Ramos (cell line): Measurements from ENCODE around the gene FCAR.
"Not testable (repeated sequence)": the region's sequence is repeated elsewhere in the genome, so short reads cannot be mapped to it uniquely, and the experiment has no call there.

Source experiments
- in situ Hi-C: fragments of 300-500 bp; cut with MboI; formaldehyde crosslinking; loops from one replicate; pipeline ENCODE4 v1.14.3; 2022; ENCODE audit warnings: low sequenced_read_pairs; ENCODE audit not compliant: unreplicated experiment

FCAR gene

DNA sequence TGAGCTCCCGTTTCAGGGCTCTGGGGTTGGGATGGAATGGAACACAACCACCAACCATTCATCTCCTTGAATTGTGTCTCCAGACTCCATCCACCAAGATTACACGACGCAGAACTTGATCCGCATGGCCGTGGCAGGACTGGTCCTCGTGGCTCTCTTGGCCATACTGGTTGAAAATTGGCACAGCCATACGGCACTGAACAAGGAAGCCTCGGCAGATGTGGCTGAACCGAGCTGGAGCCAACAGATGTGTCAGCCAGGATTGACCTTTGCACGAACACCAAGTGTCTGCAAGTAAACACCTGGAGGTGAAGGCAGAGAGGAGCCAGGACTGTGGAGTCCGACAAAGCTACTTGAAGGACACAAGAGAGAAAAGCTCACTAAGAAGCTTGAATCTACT, 15.5 kb downstream of the FCAR start:
- in situ Hi-C loops: loop anchor here (10.0 kb wide), 1 partner anchor 245 kb away; no protein-coding TSS in a partner anchor

- in situ Hi-C loops: no loop called here
These were observed 19.4 kb downstream of the FCAR start for GRCh38 chr19:54893406-54893805.

DNA sequence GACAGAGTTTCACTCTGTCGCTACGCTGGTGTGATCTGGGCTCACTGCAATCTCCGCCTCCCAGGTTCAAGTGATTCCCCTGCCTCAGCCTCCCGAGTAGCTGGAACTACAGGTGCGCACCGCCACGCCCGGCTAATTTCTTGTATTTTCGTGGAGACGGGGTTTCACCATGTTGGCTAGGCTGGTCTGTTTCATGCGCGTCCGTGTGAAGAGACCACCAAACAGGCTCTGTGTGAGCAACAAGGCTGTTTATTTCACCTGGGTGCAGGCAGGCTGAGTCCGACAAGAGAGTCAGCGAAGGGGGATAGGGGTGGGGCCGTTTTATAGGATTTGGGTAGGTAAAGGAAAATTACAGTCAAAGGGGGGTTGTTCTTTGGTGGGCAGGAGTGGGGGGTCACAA, 20.1 kb downstream of the FCAR start:
- in situ Hi-C loops: not testable (repeated sequence)

- in situ Hi-C loops: no loop called here
These were observed 22.0 kb downstream of the FCAR start for GRCh38 chr19:54896036-54896435.

GRCh38 chr19:54898685-54899084, 24.6 kb downstream of the FCAR start:
- in situ Hi-C loops: not testable (repeated sequence)

GRCh38 chr19:54899646-54900045, 25.6 kb downstream of the FCAR start:
- in situ Hi-C loops: not testable (repeated sequence)

GRCh38 chr19:54901153-54901552, 27.1 kb downstream of the FCAR start:
- in situ Hi-C loops: not testable (repeated sequence)

DNA sequence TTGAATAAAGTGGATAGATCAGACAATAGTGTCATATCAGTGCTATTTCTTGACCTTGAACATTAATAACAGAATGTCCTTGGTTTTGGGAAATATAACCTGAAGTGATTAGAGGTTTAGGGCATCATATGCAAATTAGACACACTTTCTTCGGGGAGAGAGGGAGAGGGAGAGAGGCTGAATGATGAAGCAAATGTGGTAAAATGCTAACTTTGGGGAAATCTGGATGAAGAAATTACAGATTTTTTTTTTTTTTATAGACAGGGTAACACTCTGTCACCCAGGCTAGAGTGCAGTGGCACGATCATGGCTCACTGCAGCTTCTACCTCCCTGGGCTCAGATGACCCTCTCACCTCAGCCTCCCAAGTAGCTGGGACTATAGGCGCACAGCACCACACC, 28.0 kb downstream of the FCAR start:
- in situ Hi-C loops: no loop called here

DNA sequence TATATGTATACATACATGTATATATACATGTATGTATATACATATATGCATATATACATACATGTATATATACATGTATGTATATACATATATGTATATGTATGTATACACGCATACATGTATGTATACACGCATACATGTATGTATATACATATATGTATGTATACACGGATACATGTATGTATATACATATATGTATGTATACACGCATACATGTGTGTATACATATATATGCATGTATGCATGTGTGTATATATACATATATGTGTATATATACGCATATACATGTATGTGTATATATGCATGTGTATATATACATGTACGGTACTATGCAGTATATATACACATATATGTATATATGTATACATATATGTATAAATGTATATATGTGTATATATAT, 29.3 kb downstream of the FCAR start:
- in situ Hi-C loops: no loop called here

DNA sequence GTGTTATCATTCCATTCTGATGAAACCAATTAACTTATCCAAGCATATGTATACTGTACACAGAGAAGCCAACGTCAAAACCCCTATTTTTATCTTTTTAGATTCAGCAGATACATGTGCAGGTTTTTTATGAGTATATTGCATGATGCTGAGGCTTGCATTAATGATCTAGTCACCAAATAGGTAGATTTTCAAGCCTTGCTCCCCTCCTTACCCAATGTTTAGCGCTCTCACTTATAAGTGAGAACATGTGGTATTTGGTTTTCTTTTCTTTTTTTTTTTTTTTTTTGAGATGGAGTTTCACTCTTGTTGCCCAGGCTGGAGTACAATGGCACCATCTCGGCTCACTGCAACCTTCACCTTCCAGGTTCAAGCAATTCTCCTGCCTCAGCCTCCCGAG, 30.2 kb downstream of the FCAR start:
- in situ Hi-C loops: not testable (repeated sequence)

DNA sequence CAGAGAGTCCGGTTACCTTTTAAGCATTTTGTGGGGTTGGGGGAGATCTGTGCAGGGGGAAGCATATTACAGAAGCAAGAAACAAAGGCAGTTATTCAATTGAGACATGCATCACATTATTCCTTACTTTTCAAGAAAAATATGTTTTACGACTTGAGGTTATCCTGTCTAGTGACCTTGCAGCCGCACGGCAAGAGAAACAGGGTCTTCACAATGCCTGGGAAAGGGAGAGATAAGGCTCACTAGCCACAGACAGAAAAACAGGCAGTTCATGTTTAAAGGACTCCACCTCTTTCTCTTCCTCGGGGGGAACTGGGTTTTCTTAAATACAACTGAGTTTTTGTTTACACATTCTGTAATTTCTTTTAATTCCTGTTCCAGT, 31.4 kb downstream of the FCAR start:
- in situ Hi-C loops: no loop called here

DNA sequence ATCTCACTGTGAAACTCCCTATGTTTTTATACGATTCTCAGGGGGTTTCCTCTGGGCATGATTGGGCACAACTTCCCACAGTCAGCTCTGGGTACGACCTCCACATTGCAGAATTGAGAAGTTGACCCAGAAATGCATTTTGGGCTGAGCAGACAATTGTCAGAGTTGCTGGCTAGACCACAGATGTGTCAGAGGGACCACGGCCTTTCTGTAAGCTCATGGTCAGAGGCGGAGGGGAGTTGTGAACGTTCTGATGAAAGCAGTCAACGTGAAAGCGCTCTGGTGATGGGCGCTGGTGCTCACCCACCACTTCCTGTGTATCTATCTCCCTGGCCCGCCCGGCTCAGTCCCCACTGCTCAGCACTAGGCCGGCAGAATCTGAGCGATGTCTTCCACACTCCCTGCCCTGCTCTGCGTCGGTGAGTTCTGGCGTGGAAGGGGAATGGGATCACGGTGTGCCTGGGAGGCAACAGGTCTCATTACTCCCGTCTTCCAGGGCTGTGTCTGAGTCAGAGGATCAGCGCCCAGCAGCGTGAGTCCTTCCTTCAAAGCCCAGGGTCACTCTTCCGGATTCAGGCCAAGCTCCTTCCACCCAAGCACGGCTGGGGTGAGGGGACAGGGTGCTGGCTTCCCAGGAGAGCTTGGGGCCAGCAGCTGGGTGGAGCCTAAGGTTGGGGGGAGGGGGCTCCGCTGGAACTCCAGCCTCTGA, 31.9 kb downstream of the FCAR start, which contains the start of gene NCR1:
Gene NCR1, plus strand, starts transcription at position 346 of the 709 bp plus-strand sequence. Its CDS starts 40 bp downstream, at position 386.
- in situ Hi-C loops: no loop called here

DNA sequence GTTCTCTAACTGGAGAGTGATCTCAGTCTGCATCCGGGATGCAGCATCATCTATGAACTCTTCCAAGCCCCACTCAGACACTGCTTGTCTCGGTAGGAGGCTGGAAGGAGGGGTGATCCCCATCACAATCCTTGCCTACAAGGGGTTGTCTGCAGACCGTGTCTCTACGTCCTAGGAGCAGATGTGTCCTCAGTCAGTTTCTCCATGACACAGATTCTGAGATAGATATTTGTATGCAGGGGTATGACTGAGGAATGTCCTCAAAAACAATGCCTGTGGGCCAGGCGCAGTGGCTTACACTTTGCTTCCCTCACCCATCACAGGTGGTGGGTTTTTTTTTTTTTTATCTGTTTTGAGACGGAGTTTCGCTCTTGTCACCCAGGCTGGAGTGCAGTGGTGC, 32.8 kb downstream of the FCAR start:
- in situ Hi-C loops: no loop called here

DNA sequence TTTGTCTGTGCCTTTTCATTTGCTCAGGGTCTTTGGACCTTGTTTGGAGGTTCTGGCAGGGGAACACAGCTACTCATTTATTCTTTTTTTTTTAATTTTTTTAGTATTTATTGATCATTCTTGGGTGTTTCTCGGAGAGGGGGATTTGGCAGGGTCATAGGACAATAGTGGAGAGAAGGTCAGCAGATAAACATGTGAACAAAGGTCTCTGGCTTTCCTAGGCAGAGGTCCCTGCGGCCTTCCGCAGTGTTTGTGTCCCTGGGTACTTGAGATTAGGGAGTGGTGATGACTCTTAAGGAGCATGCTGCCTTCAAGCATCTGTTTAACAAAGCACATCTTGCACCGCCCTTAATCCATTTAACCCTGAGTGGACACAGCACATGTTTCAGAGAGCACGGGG, 33.9 kb downstream of the FCAR start:
- in situ Hi-C loops: not testable (repeated sequence)

DNA sequence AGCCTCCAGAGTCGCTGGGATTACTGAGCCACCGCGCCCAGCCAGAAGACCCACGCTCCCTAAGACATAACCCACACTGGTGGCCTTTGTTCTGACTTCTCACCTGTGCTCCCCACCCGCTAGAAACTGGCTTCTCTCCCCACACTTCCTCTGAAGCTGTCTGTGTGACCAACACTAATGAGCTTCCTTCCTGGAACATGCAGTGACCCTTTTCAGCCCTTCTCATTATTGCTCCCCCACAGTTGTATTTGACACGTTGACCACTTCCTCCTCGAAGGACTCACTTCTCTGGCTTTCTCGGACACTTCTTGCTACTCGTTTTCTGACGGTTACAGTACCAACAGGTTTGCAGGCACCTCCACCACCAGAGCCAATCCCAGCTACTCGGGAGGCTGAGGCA, 42.8 kb downstream of the FCAR start:
- in situ Hi-C loops: no loop called here

DNA sequence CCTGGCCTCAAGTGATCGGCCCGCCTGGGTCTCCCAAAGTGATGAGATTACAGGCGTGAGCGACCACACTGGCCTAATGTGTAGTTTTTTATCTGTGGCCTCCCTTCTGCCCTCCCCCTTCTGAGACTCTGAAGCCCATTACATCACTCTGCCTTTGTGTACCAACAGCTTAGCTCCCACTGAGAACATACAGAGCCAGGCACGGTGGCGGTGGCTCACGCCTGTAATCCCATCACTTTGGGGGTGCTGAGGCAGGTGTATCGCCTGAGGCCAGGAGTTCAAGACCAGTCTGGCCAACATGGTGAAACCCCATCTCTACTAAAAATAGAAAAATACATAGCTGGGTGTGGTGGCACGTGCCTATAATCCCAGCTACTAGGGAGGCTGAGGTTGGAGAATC, 44.5 kb downstream of the FCAR start:
- in situ Hi-C loops: no loop called here

DNA sequence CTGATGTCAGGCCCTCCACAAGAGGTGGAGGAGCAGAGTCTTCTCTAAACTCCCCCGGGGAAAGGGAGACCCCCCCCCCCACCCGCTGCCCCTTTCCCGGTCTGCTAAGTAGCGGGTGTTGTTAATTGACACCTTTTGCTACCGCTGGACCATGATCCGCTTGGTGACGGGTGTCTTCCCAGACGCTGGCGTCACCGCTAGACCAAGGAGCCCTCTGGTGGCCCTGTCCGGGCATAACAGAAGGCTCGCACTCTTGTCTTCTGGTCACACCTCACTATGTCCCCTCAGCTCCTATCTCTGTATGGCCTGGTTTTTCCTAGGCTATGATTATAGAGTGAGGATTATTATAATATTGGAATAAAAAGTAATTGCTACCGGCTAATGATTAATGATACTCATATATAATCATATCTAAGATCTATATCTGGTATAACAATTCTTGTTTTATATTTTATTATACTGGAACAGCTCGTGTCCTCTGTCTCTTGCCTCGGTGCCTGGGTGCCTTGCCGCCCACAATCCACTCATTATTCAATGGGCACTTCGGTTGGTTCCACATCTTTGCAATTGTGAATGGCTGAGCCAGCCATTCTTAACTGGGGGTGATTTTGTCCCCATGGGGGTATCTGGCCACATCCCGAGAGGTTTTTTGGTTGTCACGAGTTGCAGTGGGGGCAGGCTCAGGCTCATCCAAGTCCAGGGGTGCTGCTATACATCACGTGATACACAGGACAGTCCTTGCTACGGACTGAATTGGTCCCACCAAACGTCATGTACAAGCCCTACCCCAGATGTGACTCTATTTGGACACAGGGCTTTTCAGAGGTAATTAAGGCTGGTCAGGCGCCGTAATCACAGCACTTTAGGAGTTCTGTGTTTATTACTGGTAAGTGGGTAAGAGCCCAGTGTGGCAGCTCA, 45.9 kb downstream of the FCAR start:
- in situ Hi-C loops: not testable (repeated sequence)

DNA sequence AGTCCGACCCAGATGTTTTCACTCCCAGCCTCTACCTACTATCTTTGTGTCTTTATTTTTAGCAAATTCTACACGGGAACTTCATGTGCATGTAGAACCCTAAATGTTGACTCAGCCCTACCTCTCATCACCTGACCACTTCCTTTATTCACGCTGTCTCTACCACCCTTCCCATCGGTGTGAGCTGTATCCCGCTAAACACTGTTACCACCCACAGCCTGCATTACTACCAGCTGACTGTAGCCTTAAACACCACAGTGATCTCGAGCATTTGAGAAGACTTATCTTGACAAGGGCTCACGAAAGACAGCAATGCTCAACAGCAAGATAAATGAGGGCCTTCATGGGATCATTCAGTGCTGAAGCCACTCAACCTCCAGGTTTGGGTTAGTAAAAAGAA, 47.0 kb downstream of the FCAR start:
- in situ Hi-C loops: no loop called here

DNA sequence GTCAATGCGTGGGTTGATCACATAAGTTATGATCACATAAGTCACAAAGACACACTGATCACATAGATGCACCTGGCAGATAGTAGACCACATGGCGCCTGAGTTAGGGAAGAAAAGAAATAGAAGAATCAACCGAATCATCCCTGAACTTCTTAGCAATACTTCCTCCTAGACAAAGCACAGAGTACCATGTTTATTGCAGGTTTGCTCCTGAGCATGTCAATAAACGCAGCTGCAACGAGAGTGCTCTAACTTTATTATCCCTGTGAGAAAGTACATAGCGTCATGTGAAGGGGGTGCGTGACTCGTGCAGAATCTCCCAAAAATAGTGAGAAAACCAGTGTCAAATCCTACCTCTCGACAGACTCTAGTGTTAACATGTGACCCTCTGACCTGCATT, 49.2 kb downstream of the FCAR start:
- in situ Hi-C loops: no loop called here

DNA sequence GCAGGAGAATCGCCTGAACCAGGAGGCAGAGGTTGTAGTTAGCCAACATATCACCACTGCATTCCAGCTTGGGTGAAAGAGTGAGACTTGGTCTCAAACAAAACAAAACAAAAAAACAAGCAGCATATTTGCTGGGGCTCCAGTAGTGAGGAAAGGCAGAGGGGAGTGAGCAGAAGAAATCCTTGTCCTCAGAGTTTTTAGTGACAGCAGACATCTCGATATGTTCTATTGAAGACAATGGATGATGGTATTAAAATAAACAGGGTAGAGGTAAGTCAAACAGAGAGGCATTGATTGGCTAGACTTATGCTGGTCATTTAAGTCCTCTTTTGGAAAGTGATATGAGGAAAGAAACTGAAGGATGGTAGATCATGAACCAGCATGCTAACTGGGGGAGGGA, 54.3 kb downstream of the FCAR start:
- in situ Hi-C loops: no loop called here

- in situ Hi-C loops: no loop called here
These were observed 63.9 kb downstream of the FCAR start for GRCh38 chr19:54937926-54938325.
